GM12874 (cell line): Measurements from ENCODE around the gene LITAF.

Experiments used
- CTCF ChIP-seq: IDR thresholded peaks from 2 replicates; pipeline ENCODE4 v1.5.1; 2011; ENCODE audit warnings: low read depth, mild to moderate bottlenecking, control low read depth, low read length, moderate library complexity; ENCODE audit not compliant: insufficient read depth

Gene LITAF

GRCh38 chr16:11603331-11603750 is 16.6 kb upstream of the LITAF start:
- no peak for TF ChIP-seq CTCF

GRCh38 chr16:11602321-11602720 is 15.6 kb upstream of the LITAF start:
- TF ChIP-seq CTCF = no peak

- TF ChIP-seq CTCF = no peak
These were observed 15.2 kb upstream of the LITAF start for GRCh38 chr16:11601911-11602310.

- TF ChIP-seq CTCF = no peak
These were observed 14.7 kb upstream of the LITAF start for GRCh38 chr16:11601425-11601824.

GRCh38 chr16:11599579-11599978 is 12.9 kb upstream of the LITAF start:
- no peak for TF ChIP-seq CTCF

GRCh38 chr16:11597235-11598095 is 10.7 kb upstream of the LITAF start:
- no peak for TF ChIP-seq CTCF

- no peak for TF ChIP-seq CTCF
These were observed 10.0 kb upstream of the LITAF start for GRCh38 chr16:11596572-11597226.
